Panc1 (cell line): Measurements from ENCODE around the gene IPO11. TPM values are rescaled to one million over a fixed set of nuclear protein-coding genes. Genes with fewer than 3 reads are reported as not detected.

Source experiments
- ATAC-seq: fragments of 200-7000 bp; cut with Tn5 transposase; 2 replicates; pipeline ENCODE4 v1.9.1; 2020; ENCODE audit warnings: mild to moderate bottlenecking, moderate library complexity
- BruUV-seq: library from RNA; stranded (reverse); fragments of 400-500 nt; replicated peaks from 2 replicates; lab custom pipeline; 2021; lab: Mats Ljungman, UMichigan
- CTCF ChIA-PET: fragments of 300-600 bp; sonication (Branson Sonifier 250); formaldehyde crosslinking; loops from one replicate; lab custom pipeline; 2022; ENCODE audit warnings: antibody characterized with exemption; lab: Charles Lee
- POLR2A ChIA-PET: fragments of 300-600 bp; sonication (Branson Sonifier 250); formaldehyde crosslinking; loops from one replicate; lab custom pipeline; 2022; ENCODE audit warnings: antibody characterized with exemption; lab: Charles Lee
- DNase-seq: peaks from one replicate; pipeline ENCODE4 v3.0.0-alpha.2; 2010; ENCODE audit warnings: low read depth, low spot score
- H3K27ac ChIP-seq: 2 replicates; pipeline ENCODE4 v1.5.1; 2011; ENCODE audit warnings: mild to moderate bottlenecking, low read length, inconsistent platforms
- H3K27me3 ChIP-seq: fragments of 200-500 bp; sonication (Bioruptor generic); 2 replicates; pipeline ENCODE4 v1.6.0; 2014; ENCODE audit warnings: low read length, inconsistent platforms; ENCODE audit not compliant: control insufficient read depth, insufficient read depth
- H3K36me3 ChIP-seq: fragments of 200-500 bp; sonication (Bioruptor generic); 2 replicates; pipeline ENCODE4 v1.5.1; 2014; ENCODE audit warnings: inconsistent platforms, mild to moderate bottlenecking, low read length, moderate library complexity; ENCODE audit not compliant: control insufficient read depth, insufficient read depth
- H3K4me1 ChIP-seq: 2 replicates; pipeline ENCODE4 v1.5.1; 2011; ENCODE audit warnings: inconsistent platforms, mild to moderate bottlenecking, low read length, moderate library complexity; ENCODE audit not compliant: control insufficient read depth, insufficient read depth
- H3K4me3 ChIP-seq, 2 experiments: 2 replicates each; pipeline ENCODE4 v1.5.1; 2011 to 2012; ENCODE audit warnings: low read depth in 2 of 2, low read length in 2 of 2, mild to moderate bottlenecking in 2 of 2, inconsistent platforms in 1 of 2, moderate library complexity in 1 of 2
- H3K9me3 ChIP-seq: fragments of 200-500 bp; sonication (Bioruptor generic); 2 replicates; pipeline ENCODE4 v1.5.1; 2014; ENCODE audit warnings: low read depth, mild to moderate bottlenecking, inconsistent platforms, low read length, moderate library complexity; ENCODE audit not compliant: control insufficient read depth, insufficient read depth
- CTCF ChIP-seq: fragments of 450-650 bp; IDR thresholded peaks from 2 replicates; pipeline ENCODE4 v1.5.1; 2017; ENCODE audit warnings: mild to moderate bottlenecking
- POLR2AphosphoS5 ChIP-seq: IDR thresholded peaks from 2 replicates; pipeline ENCODE4 v1.6.1; 2012; ENCODE audit warnings: mild to moderate bottlenecking, low read depth, low read length, moderate library complexity
- REST ChIP-seq, 2 experiments: IDR thresholded peaks; 2 replicates each; pipeline ENCODE4 v1.6.1; 2011 to 2012; ENCODE audit warnings: low read depth in 2 of 2, control low read depth in 1 of 2, low read length in 1 of 2, mild to moderate bottlenecking in 1 of 2, moderate library complexity in 1 of 2; ENCODE audit not compliant: insufficient read depth in 1 of 2
- SIN3A ChIP-seq: IDR thresholded peaks from 2 replicates; pipeline ENCODE4 v1.6.1; 2012; ENCODE audit warnings: low read depth, mild to moderate bottlenecking, low read length, moderate library complexity, borderline replicate concordance; ENCODE audit not compliant: insufficient read depth
- TCF7L2 ChIP-seq: IDR thresholded peaks from 2 replicates; pipeline ENCODE4 v1.6.1; 2011; ENCODE audit warnings: mild to moderate bottlenecking, low read depth, low read length, inconsistent platforms
- in situ Hi-C: cut with HindIII; loops from 2 replicates; pipeline ENCODE4 v1.10.0; 2016; ENCODE audit warnings: low sequenced_read_pairs, low pct_unique_long_range_greater_than_20kb
- intact Hi-C: fragments of 100-400 bp; cut with micrococcal nuclease; formaldehyde crosslinking; loops from one replicate; pipeline ENCODE4 v1.10.0; 2022; ENCODE audit not compliant: unreplicated experiment
- total RNA-seq: library from RNA; stranded (reverse); gene quantifications from one replicate; pipeline ENCODE4 v1.2.1, GENCODE V29; 2021; ENCODE audit not compliant: unreplicated experiment

IPO11 gene
- total RNA-seq, 1 experiment from 2014 or later = 39.8 TPM

- DNase-seq (no peak), ATAC-seq (no peak)
- H3K4me3 ChIP-seq = no peak overlapping the region
- H3K27me3 ChIP-seq = no peaks in the 10 kb centered on the region
- ChIA-PET CTCF (no interaction called here), POLR2A (no interaction called here)
- BruUV-seq = no TSS peak
- in situ Hi-C loops = no loop called here
- no peak overlapping the region for H3K27ac ChIP-seq
- intact Hi-C loops = no loop called here
- H3K36me3 ChIP-seq = no peaks in the 10 kb centered on the region
- H3K9me3 ChIP-seq = no peaks in the 10 kb centered on the region
- TF ChIP-seq CTCF = no peak
- TF ChIP-seq POLR2AphosphoS5 = no peak
- TF ChIP-seq REST (IDR thresholded peaks at IDR 0.05; ENCODE audit: insufficient read depth in 1 of 2, low read depth in 2 of 2, low read length in 1 of 2) = no peak
- no peak for TF ChIP-seq SIN3A
- H3K4me1 ChIP-seq = no peaks in the 10 kb centered on the region
Measured at GRCh38 chr5:62522811-62523210, 110.2 kb downstream of the IPO11 start.

- in situ Hi-C loops = no loop called here
- CTCF ChIA-PET = no interaction called here
Measured at GRCh38 chr5:62533597-62533996, 121.0 kb downstream of the IPO11 start.

More at GRCh38 chr5:62533597-62533996, 121.0 kb downstream of the IPO11 start:
- intact Hi-C loops = no loop called here
- no TSS peak for BruUV-seq
- H3K4me1 ChIP-seq = no peaks in the 10 kb centered on the region
- ATAC-seq (no peak), DNase-seq (no peak)
- POLR2A ChIA-PET = interaction anchor here (0.6 kb wide), 1 partner anchor 187 kb away, joined by 5 read pairs; no protein-coding TSS in a partner anchor
- no peaks in the 10 kb centered on the region; the same call in 1 of the 2 replicates for H3K36me3 ChIP-seq
- H3K27ac ChIP-seq = no peak overlapping the region
- H3K4me3 ChIP-seq = no peak overlapping the region
- H3K9me3 ChIP-seq = no peaks in the 10 kb centered on the region
- H3K27me3 ChIP-seq = no peaks in the 10 kb centered on the region
- TF ChIP-seq CTCF = no peak
- no peak for TF ChIP-seq TCF7L2
- TF ChIP-seq POLR2AphosphoS5 = no peak
- TF ChIP-seq REST (IDR thresholded peaks at IDR 0.05; ENCODE audit: insufficient read depth in 1 of 2, low read depth in 2 of 2, low read length in 1 of 2) = no peak
- no peak for TF ChIP-seq SIN3A
